HFF-Myc (cell line): Measurements from ENCODE around the gene GPBP1.

Experiments
- DNase-seq: peaks from one replicate; pipeline ENCODE4 v3.0.0-alpha.2; 2011; ENCODE audit warnings: low read depth; ENCODE audit errors: extremely low read depth
- H3K4me3 ChIP-seq: replicated peaks from 2 replicates; pipeline ENCODE4 v1.5.1; 2011; ENCODE audit warnings: low read depth, mild to moderate bottlenecking, control low read depth, low read length
- TF ChIP-seq, protein P1 (sequence below): IDR thresholded peaks from 2 replicates; pipeline ENCODE4 v1.5.1; 2012; ENCODE audit warnings: mild to moderate bottlenecking, low read depth, low read length, control low read depth; ENCODE audit errors: missing control alignments

GPBP1 gene

DNA sequence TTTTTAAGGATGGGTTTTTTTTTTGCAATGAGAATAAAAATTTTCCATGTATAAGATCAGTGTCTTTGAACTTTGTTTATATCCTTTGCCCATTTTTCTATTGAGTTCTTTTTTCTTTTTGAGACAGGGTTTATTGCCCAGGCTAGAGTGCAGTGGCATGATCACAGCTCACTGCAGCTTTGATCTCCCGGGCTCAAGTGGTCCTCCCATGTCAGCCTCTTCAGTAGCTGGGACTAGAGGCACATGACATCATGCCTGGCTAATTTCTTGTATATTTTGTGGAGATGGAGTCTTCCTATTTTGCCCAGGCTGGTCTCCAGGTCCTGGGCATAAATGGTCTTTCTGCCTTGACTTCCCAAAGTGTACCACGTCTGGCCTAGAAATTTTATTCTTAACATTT, 21.2 kb downstream of the GPBP1 start:
- TF ChIP-seq, protein P1, sequence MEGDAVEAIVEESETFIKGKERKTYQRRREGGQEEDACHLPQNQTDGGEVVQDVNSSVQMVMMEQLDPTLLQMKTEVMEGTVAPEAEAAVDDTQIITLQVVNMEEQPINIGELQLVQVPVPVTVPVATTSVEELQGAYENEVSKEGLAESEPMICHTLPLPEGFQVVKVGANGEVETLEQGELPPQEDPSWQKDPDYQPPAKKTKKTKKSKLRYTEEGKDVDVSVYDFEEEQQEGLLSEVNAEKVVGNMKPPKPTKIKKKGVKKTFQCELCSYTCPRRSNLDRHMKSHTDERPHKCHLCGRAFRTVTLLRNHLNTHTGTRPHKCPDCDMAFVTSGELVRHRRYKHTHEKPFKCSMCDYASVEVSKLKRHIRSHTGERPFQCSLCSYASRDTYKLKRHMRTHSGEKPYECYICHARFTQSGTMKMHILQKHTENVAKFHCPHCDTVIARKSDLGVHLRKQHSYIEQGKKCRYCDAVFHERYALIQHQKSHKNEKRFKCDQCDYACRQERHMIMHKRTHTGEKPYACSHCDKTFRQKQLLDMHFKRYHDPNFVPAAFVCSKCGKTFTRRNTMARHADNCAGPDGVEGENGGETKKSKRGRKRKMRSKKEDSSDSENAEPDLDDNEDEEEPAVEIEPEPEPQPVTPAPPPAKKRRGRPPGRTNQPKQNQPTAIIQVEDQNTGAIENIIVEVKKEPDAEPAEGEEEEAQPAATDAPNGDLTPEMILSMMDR: no peak
- DNase-seq: no peak
- H3K4me3 ChIP-seq: no peak overlapping the region

DNA sequence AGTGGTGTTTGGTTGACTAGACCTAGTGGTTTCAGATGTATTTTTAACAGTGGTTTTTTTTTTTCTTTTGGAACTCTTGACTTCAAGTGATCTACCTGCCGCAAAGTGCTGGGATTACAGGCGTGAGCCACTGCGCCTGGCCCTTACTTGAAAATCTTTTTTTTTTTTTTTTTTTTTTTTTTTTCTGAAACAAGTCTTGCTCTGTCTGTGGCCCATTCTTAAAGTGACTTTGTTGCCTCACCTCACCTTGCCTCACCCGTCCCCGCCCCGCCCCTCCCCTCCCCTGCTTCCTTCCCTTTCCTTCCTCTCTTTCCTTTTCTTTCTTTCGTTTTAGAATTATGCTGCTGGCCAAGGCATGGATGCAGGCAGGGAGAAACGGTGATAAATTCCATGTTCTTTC, 26.0 kb downstream of the GPBP1 start:
- TF ChIP-seq, protein P1: no peak
- no peak for DNase-seq

DNA sequence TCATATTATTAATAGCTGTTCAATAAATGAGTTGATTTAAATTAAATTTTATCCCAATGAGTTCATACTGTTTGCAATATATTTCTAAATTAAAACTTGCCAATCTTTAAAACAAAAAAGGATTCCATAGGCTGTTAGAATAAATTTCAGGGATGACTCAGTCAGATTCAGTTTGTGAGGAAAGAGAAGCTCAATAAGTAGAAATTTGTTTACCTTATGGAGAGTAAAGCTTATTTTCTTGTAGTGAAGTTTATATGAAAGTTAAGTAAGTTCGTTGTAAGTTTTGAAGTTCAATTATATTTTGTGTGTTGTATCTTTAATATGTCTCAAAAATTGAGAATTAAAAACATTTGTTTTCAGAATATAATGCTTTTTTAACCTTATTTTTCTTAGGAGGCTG, 29.0 kb downstream of the GPBP1 start:
- DNase-seq: no peak
- H3K4me3 ChIP-seq: no peak overlapping the region
- TF ChIP-seq, protein P1: no peak

More for the DNA sequence above, 26.0 kb downstream of the GPBP1 start:
- no peak overlapping the region for H3K4me3 ChIP-seq

DNA sequence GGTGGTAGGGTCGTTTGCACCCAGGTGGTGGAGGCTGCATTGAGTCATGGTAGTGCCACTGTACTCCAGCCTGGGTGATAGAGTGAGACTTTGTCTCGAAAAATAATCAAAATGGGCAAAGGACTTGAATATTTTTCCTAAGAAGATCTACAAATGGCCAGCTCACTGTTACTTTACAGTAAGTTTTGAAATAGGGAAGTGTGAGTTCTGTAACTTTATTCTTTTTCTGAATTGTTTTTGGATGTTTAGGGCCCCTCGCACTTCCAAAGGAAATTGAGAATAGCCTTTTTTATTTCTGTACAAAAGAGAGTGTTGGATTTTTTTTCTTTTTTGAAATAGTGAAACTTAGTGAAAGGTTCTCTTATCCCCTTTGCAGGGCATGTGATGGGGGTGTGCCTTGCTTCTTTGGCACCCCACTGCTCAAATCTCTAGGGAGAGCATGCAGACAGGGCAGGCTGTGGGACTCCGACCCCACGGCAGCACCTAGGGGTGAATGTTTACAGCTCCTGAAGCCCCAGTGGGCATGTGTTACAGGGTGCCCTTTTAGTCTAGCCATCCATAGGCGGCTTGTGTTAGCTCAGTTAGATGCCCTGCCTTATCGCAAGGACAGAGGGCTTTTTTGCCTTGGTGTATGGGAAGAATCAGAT, 33.3 kb downstream of the GPBP1 start:
- DNase-seq: no peak
- H3K4me3 ChIP-seq: no peak overlapping the region
- TF ChIP-seq, protein P1: no peak

DNA sequence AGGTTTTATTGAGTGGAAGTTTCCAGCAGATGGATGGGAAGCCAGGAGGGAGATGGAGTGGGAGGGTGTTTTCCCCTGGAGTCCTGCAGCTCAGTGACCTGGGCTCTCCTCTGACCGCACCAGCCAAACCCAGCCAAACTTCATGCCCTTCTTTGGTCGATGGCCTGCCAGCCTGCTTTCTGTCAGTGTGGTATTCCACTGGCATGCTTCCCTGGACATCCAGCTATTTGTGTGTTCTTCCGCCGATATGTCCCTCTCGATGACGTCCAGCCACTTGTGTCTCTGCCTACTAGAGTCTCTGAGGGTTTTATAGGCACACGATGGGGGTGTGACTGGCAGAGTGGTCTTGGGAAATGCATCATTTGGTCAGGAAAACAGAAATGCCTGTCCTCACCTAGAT, 33.8 kb downstream of the GPBP1 start:
- no peak for DNase-seq
- TF ChIP-seq, protein P1: no peak
- no peak overlapping the region for H3K4me3 ChIP-seq

DNA sequence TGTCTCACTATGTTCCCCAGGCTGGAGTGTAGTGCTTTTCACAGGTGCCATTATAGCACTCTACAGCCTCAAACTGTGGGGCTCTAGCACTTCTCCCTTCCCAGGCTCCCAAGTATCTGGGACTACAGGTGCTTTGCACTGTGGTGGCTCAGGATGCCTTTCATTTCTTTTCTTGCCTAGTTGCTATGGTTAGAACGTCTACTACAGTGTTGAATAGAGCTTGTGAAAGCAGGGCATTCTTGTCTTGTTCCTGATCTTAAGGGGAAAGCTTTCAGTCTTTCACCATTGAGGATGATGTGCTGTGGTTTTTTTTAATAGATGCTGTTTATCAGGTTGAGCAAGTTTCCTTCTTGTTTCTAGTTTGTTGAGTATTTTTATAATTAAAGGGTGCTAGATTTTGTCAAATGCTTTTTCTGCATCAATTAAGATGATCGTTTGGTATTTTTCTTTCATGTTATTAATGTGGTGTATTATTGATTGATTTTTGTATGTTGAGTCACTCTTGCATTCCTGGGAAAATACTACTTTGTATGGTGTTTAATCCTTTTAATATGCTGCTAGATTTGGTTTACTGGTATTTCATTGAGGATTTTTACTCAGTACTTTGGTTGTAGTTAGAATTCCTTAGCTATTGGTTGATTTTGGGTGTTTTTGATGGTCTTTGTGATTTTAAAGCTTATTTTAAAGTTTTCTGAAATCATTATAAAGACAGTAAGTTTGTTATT, 35.6 kb downstream of the GPBP1 start:
- DNase-seq: no peak
- H3K4me3 ChIP-seq: no peak overlapping the region
- TF ChIP-seq, protein P1: no peak

DNA sequence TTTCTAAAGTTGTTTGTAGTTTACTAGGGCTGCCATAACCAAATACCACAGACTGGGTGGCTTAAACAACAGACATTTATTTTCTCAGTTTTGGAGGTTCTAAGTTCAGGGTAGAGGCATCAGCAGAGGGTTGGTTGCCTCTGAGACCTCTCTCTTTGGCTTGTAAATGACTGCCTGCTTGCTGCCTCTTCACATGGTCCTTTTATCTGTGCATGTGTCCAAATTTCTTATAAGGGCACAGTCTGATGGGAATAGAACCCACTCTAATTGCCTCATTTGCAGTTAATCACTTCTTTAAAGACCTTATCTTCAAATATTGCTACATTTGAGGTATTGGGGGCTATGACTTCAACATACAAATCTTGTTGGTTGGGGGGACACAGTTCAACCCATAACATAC, 36.8 kb downstream of the GPBP1 start:
- H3K4me3 ChIP-seq: no peak overlapping the region
- TF ChIP-seq, protein P1: no peak
- no peak for DNase-seq
